Stimulated activated naive CD8-positive, alpha-beta T cell treated with anti-CD3 and anti-CD28 coated beads, Interleukin-15, Interleukin-2, amounts not matched to agents 100 U/mL and 50 U/mL, for 24 hours (primary cell): ENCODE measurements around the gene RANBP9.

ENCODE experiments used
- ATAC-seq: fragments of 150-1000 bp; cut with Tn5 transposase; one replicate; pipeline ENCODE4 v1.10.0; 2021
- DNase-seq: peaks from one replicate; pipeline ENCODE4 v3.0.0; 2021

Gene RANBP9

DNA sequence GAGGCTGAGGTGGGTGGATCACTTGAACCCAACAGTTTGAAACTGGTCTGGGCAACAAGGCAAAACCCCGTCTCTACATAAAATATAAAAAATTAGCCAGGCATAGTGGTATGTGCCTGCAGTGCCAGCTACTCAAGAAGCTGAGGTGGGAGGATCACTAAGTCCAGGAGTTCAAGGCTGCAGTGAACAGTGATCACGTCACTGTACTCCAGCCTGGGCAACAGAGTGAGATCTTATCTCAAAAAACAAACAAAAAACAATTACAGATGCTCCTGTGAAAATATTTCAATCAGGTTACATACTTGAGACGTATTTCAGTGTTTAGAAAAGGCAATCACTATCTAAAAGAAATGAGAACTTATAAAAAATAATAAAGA, 33.8 kb downstream of the RANBP9 start:
- ATAC-seq (no peak), DNase-seq (no peak)

- no peak for ATAC-seq
- DNase-seq: no peak
These were observed 35.0 kb downstream of the RANBP9 start for GRCh38 chr6:13676551-13677156.

DNA sequence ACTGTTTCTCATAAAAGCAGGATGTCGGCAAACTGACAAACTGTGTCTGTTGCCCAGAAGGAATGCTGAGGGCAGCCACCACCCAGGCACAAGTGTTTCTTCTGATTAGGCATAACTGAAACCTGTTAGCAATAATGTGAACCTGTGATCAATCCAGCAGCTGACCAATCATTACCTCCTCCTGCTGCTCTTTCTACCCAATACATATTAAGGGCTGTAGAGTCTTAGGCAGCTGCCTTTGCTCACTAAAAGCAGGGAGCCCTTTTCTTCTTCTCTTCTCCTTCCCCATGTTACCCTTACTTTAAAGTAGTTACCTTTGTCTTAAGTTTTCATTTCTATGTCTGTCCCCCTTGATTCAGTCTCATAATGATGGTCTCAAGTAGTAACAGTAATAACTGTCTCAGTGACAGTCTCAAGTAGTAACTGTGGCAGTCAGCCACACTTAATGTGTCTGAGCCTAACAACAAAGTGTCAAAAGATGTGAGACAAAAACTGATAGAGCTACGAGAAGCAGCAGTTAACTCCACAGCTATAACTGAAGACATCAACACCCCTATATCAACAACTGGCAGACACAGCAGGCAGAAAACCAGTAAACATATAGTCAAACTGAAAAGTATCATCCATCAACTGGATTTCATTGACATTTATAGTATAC, 37.0 kb downstream of the RANBP9 start:
- DNase-seq: no peak
- ATAC-seq: no peak

DNA sequence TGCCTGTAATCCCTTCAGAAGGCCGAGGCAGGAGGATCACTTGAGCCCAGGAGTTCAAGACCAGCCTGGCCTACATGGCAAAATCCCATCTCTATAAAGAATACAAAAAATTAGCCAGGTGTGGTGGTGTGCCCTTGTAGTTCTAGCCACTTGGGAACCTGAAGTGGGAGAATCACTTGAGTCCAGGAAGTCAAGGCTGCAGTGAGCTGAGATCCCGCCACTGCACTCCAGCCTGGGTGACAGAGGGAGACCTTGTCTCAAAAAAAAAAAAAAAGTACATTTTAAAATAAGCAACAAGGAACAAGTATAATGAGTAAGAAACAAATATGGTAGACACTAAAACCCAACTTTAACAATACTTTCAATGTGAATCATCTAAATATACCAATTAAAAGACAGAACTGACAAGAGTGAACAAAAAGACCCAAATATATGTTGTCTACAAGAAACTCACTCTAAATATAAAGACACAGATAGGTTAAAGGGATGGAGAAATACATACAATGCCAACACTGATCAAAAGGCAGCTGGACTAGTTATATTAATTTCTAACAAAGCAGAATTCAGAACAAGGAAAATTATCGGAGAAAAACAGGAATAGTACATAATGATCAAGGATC, 37.7 kb downstream of the RANBP9 start:
- ATAC-seq (no peak), DNase-seq (no peak)

GRCh38 chr6:13673368-13673767, 38.3 kb downstream of the RANBP9 start:
- DNase-seq (no peak), ATAC-seq (no peak)

DNA sequence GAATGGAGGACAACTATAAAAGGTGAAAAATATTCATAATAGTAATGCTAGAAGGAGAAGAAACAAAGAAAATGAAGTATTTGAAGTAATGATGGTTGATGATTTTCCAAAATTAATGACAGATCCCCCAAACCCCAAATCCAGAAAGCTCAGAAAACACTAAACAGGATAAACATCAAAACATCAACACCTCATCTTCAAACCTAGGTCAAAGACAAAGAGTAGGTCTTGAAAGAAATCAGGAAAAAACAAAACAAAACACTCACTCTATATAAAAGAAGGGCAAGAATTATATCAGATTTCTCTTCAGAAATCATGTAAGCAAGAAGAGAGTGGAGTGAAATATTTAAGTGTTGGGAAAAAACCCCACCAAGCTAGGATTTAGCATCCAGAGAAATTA, 38.7 kb downstream of the RANBP9 start:
- DNase-seq (no peak), ATAC-seq (no peak)

- DNase-seq: no peak
These were observed 40.0 kb downstream of the RANBP9 start for GRCh38 chr6:13671548-13672127.

GRCh38 chr6:13669476-13669875, 42.2 kb downstream of the RANBP9 start:
- ATAC-seq: no peak
- DNase-seq: no peak

More at GRCh38 chr6:13671548-13672127, 40.0 kb downstream of the RANBP9 start:
- ATAC-seq: no peak

GRCh38 chr6:13668291-13668928, 43.2 kb downstream of the RANBP9 start:
- DNase-seq: no peak
- peak; percentile 92 for ATAC-seq

DNA sequence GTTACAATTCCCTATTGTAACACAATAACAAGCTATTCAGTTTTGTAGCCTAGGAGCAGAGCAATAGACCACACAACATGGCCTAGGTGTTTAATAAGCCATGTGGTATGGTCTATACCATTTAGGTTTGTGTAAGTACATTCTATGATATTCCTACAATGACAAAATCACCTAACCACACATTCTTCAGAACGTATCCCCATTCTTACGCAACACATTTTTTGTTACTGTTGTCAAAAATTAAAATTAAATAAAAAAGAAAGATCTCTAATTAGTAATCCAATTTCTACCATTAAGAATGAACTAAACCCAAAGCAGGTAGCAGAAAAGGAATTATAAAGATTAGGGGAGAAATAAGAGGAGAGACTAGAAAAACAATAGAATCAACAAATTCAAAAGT, 44.0 kb downstream of the RANBP9 start:
- ATAC-seq (no peak), DNase-seq (no peak)

DNA sequence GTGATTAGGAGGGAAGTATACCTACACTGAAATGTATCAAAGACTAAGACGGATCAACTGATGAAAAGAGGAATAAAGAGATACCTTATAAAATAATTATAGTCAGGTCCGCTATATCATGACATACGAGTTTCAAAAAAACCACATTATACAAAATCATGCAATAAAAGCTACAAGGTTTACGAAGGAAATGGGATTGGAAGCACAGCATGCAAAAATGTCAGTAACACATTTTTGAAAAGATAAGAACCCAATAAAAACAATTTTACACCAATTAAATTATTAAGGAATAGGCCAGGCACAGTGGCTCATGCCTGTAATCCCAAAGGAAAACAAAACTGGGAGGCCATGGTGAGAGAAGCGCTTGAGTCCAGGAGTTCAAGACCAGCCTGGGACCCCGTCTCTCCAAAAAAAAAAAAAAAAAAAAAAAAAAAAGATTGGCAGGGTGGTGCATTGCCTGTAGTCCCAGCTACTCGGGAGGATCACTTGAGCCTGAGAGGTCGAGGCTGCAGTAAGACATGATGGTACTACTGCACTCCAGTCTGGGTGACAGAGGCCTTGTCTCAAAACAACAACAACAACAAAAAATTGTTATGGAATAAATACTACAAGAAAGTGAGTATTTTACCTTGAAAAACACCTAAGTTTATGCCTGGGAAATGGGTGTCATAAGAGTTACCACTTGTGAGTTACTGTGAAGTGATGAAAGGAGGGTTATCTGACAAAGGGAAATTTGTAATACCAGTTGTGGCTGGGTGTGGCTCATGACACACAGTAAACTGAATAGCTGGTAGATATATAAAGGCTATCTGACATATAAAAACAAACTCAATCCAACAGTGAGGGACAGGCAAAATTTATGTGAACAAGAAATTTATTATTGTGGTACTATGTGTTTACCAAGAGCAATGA, 45.2 kb downstream of the RANBP9 start:
- ATAC-seq (peak; percentile 66), DNase-seq (no peak)

GRCh38 chr6:13664703-13665352, 46.8 kb downstream of the RANBP9 start:
- ATAC-seq (no peak), DNase-seq (no peak)

GRCh38 chr6:13663986-13664385, 47.6 kb downstream of the RANBP9 start:
- ATAC-seq: no peak
- DNase-seq: no peak

DNA sequence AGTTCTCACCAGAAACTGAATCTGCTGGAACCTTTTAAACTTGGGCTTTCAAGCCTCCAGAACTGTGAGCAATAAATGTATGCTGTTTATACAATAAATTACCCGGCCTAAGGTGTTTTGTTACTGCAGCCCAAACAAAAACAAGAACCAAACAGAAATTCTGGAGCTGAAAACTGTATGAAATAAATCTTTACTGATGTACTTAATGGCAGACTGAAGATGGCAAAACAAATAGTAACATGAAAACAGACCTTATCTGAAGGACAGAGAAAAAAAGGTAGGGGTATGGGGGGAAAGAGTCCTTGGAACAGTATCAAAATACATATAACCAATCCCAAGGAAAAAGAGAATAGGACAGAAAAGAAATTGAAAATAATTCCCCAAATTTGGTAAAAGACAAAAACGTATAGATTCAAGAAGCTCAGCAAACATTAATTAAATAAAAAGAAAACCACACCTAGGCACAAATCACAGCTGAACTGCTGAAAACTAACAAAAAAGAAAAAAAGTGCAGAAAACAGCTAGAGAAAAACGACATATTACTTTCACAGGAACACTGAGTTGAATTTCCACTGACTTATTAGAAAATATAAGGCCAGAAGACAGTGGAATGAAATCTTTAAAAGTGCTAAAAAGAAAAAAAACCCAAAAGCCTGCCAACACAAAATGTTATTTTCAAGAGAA, 48.8 kb downstream of the RANBP9 start:
- ATAC-seq (no peak), DNase-seq (no peak)

DNA sequence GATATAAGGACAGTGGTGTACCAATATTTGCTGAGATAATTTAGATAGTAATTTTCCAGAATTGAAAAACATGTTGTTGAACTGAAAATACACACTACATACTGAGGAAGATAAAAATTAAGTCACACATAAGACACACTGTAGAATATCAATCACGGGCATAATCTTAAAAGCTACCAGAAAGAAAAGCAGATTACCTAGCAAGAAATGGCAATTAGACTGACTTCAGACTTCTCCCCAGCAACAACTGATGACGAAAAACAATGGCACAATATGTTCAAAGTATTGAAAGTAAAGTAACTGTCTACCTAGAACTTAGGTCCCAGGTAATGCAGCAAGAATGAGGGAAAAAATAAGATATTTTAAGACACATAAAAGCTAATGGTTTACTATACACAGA, 50.0 kb downstream of the RANBP9 start:
- ATAC-seq: no peak
- no peak for DNase-seq

DNA sequence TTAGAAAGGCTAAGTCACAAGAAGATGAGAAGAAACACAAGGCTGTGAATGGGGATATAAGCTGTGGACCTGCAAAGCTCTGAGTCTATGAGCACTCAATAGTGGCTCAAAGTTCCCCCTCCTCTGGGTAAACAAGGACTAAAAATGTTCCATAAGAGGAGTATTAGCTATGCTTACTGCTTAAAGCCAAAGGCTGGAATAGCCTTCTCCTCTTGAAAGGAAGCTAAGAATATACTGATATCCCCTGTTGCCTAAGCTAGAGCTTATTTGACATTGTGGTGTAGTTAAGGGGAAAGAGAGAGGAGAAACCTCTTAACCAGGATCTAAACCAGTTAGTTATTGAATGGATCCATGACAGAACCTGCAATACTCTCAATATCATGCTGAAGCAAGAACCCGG, 50.7 kb downstream of the RANBP9 start:
- ATAC-seq (no peak), DNase-seq (no peak)

DNA sequence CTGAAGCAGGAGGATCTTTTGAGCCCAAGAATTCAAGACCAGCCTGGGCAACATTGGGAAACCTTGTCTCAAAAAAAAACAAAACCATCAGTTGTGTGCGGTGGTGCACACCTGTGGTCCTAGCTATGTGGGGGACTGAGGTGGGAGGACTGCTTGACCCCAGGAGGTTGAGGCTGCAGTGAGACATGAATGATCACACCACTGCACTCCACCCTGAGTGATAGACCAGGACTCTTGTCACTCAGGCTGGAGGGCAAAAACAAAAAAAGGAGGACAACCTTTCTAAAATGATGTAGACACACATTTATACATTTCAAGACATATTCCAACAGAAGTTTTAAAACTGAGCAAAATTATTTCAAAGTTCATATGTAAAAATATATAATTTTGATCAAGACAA, 51.4 kb downstream of the RANBP9 start:
- DNase-seq (no peak), ATAC-seq (no peak)

DNA sequence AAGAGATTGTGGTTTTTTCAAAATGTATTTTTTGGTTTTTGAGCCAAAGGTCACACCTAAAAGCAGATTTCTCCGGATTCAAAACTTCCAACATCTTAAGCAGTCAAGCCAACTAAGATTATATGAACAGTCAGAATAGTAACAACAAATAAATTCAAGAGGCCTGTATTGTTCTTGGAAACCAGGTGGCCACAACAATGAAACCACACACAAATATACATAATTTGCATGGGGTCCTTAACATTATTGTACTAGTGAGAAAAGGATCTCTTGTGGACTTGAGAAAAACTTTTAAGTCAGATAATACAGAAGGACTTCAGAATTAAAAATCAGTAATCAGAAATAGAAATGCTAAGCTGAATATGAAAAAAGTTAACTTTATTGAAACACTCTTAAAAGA, 55.9 kb downstream of the RANBP9 start:
- ATAC-seq (no peak), DNase-seq (no peak)

GRCh38 chr6:13654496-13654895, 57.1 kb downstream of the RANBP9 start:
- DNase-seq (no peak), ATAC-seq (no peak)

- ATAC-seq (peak; percentile 52), DNase-seq (no peak)
These were observed 58.3 kb downstream of the RANBP9 start for GRCh38 chr6:13653296-13653695.

DNA sequence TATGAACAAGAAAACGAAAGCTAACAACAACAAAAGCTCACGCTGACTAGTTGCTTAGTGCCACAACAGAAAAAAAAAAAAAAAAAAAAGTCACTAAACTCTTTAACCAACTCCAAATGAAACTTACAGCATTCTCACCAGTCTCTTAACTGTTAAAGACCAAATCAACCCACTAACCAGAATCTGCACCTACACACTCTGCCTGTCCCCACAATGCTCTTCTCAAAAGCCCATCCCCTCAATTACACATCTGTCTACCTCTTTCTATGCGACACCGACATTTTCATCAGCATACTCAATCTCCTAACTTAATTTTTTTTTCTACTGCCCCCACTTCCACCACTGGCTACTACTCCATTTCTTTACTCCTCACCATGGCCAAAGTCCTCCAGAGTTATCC, 62.2 kb downstream of the RANBP9 start:
- DNase-seq: no peak
- ATAC-seq: no peak
